Measurements from ENCODE around the gene SERTAD4.

GRCh38 chr1:210288116-210288515 is 55.5 kb downstream of the SERTAD4 start:
- TF ChIP-seq TOX (CRISPR knock-in tag; IDR thresholded peaks at IDR 0.05; ENCODE audit: borderline replicate concordance): no peak
- TF ChIP-seq ZFP3 (CRISPR knock-in tag; IDR thresholded peaks at IDR 0.05): no peak
- TF ChIP-seq ARNTL (CRISPR knock-in tag; IDR thresholded peaks at IDR 0.05; ENCODE audit: borderline replicate concordance, low read depth): no peak
- no peak for TF ChIP-seq PATZ1 (CRISPR knock-in tag; IDR thresholded peaks at IDR 0.05; ENCODE audit: borderline replicate concordance)
- no peak for TF ChIP-seq POU6F1 (CRISPR knock-in tag; IDR thresholded peaks at IDR 0.05; ENCODE audit: borderline replicate concordance, low read depth)
- TF ChIP-seq TSHZ2 (CRISPR knock-in tag; IDR thresholded peaks at IDR 0.05): no peak
- TF ChIP-seq CREB5 (CRISPR knock-in tag; IDR thresholded peaks at IDR 0.05; ENCODE audit: low read depth): no peak
- no peak for TF ChIP-seq CSDC2 (CRISPR knock-in tag; IDR thresholded peaks at IDR 0.05)
- no peak for TF ChIP-seq ZNF8 (CRISPR knock-in tag; IDR thresholded peaks at IDR 0.05)
- TF ChIP-seq ZC3H10 (CRISPR knock-in tag; IDR thresholded peaks at IDR 0.05): no peak

Measured in SK-N-SH treated with all-trans-retinoic acid at 6 μM for 48 hours (cell line).